ENCODE results near the gene TCFL5.

The TCFL5 gene

GRCh38 chr20:62906209-62906608 is 44.6 kb upstream of the TCFL5 start:
- Histone ChIP-seq H3K9me3 (ENCODE audit: insufficient read depth, low read depth, low read length) (no peaks in the 10 kb centered on the region), H3K4me3 (ENCODE audit: low read length, poor library complexity, severe bottlenecking) (no peak overlapping the region), H3K36me3 (ENCODE audit: insufficient read depth, low read length) (peaks cover 100% of the 10 kb centered on the region), H3K9ac (ENCODE audit: low read depth, low read length, poor library complexity, severe bottlenecking) (no peak overlapping the region), H3K4me2 (ENCODE audit: low read depth, low read length, poor library complexity, severe bottlenecking) (no peak overlapping the region), H3K4me1 (ENCODE audit: insufficient read depth, low read length, poor library complexity, severe bottlenecking) (no peaks in the 10 kb centered on the region), H4K20me1 (ENCODE audit: insufficient read depth, low read length, poor library complexity, severe bottlenecking) (peaks cover 34% of the 10 kb centered on the region), H3K79me2 (ENCODE audit: insufficient read depth, low read length) (peaks cover 42% of the 10 kb centered on the region), H3K27me3 (ENCODE audit: insufficient read depth, low read length, poor library complexity, severe bottlenecking) (no peaks in the 10 kb centered on the region), H2AFZ (ENCODE audit: low read length) (no peak overlapping the region), H3K9me2 (replicated peaks; ENCODE audit: low read depth, low read length) (no peaks in the 10 kb centered on the region), H3F3A (ENCODE audit: low read depth) (peaks cover 5% of the 10 kb centered on the region; the same call in 1 of the 2 replicates)
- TF ChIP-seq EZH2phosphoT487 (IDR thresholded peaks at IDR 0.05; ENCODE audit: borderline replicate concordance) = no peak
- no peak for TF ChIP-seq CTCF (conservative IDR thresholded peaks at IDR 0.05; ENCODE audit: low read length)

GRCh38 chr20:62905536-62906117 is 44.0 kb upstream of the TCFL5 start:
- Histone ChIP-seq H3K79me2 (ENCODE audit: insufficient read depth, low read length) (peaks cover 37% of the 10 kb centered on the region), H3K4me1 (ENCODE audit: insufficient read depth, low read length, poor library complexity, severe bottlenecking) (no peaks in the 10 kb centered on the region), H4K20me1 (ENCODE audit: insufficient read depth, low read length, poor library complexity, severe bottlenecking) (peaks cover 28% of the 10 kb centered on the region), H3K36me3 (ENCODE audit: insufficient read depth, low read length) (peaks cover 97% of the 10 kb centered on the region), H3K4me3 (ENCODE audit: low read length, poor library complexity, severe bottlenecking) (no peak overlapping the region), H3F3A (ENCODE audit: low read depth) (peaks cover 5% of the 10 kb centered on the region; the same call in 1 of the 2 replicates), H3K9me3 (ENCODE audit: insufficient read depth, low read depth, low read length) (no peaks in the 10 kb centered on the region), H3K9me2 (replicated peaks; ENCODE audit: low read depth, low read length) (no peaks in the 10 kb centered on the region), H3K27me3 (ENCODE audit: insufficient read depth, low read length, poor library complexity, severe bottlenecking) (no peaks in the 10 kb centered on the region), H2AFZ (ENCODE audit: low read length) (no peak overlapping the region), H3K4me2 (ENCODE audit: low read depth, low read length, poor library complexity, severe bottlenecking) (no peak overlapping the region), H3K9ac (ENCODE audit: low read depth, low read length, poor library complexity, severe bottlenecking) (no peak overlapping the region)
- TF ChIP-seq CTCF (conservative IDR thresholded peaks at IDR 0.05; ENCODE audit: low read length) = no peak

- peaks cover 71% of the 10 kb centered on the region for H3K36me3 ChIP-seq (ENCODE audit: insufficient read depth, low read length)
- H3K9me3 ChIP-seq (ENCODE audit: insufficient read depth, low read depth, low read length) = no peaks in the 10 kb centered on the region
- H3K27me3 ChIP-seq (ENCODE audit: insufficient read depth, low read length, poor library complexity, severe bottlenecking) = no peaks in the 10 kb centered on the region
- H3K79me2 ChIP-seq (ENCODE audit: insufficient read depth, low read length) = peaks cover 11% of the 10 kb centered on the region; the same call in 1 of the 2 replicates
- no peak overlapping the region for H2AFZ ChIP-seq (ENCODE audit: low read length)
- no peaks in the 10 kb centered on the region for H3K9me2 ChIP-seq (replicated peaks; ENCODE audit: low read depth, low read length)
- no peak overlapping the region for H3K4me2 ChIP-seq (ENCODE audit: low read depth, low read length, poor library complexity, severe bottlenecking)
- no peak overlapping the region for H3K4me3 ChIP-seq (ENCODE audit: low read length, poor library complexity, severe bottlenecking)
- H3F3A ChIP-seq (ENCODE audit: low read depth) = peaks cover 5% of the 10 kb centered on the region; the same call in 1 of the 2 replicates
- H3K4me1 ChIP-seq (ENCODE audit: insufficient read depth, low read length, poor library complexity, severe bottlenecking) = no peaks in the 10 kb centered on the region
- no peak overlapping the region for H3K9ac ChIP-seq (ENCODE audit: low read depth, low read length, poor library complexity, severe bottlenecking)
- TF ChIP-seq EZH2phosphoT487 (IDR thresholded peaks at IDR 0.05; ENCODE audit: borderline replicate concordance) (no peak), CTCF (conservative IDR thresholded peaks at IDR 0.05; ENCODE audit: low read length) (no peak)
- peaks cover 9% of the 10 kb centered on the region for H4K20me1 ChIP-seq (ENCODE audit: insufficient read depth, low read length, poor library complexity, severe bottlenecking)
Observed at GRCh38 chr20:62902926-62903615, 41.4 kb upstream of the TCFL5 start.
